IMR-90 (cell line): ENCODE data around the gene MKX. TPM values are rescaled to one million over a fixed set of nuclear protein-coding genes. Genes with fewer than 3 reads are reported as not detected.

Experiments used
- ATAC-seq: fragments of 200-7000 bp; cut with Tn5 transposase; 2 replicates; pipeline ENCODE4 v1.9.1; 2020; ENCODE audit warnings: low read depth, mild to moderate bottlenecking, moderate library complexity
- BruUV-seq: library from RNA; stranded (reverse); fragments of 400-500 nt; replicated peaks from 2 replicates; lab custom pipeline; 2021; lab: Mats Ljungman, UMichigan
- CTCF ChIA-PET: fragments of 300-600 bp; formaldehyde crosslinking; extraction: SDS; loops from one replicate; lab custom pipeline; 2021; ENCODE audit warnings: antibody characterized with exemption; lab: Yijun Ruan, JAX
- POLR2A ChIA-PET: fragments of 300-600 bp; sonication (Branson Sonifier 250); formaldehyde crosslinking; loops from one replicate; lab custom pipeline; 2022; ENCODE audit warnings: antibody characterized with exemption; ENCODE audit not compliant: unreplicated experiment; lab: Charles Lee
- DNase-seq: peaks from one replicate; pipeline ENCODE4 v3.0.0; 2013
- H2AFZ ChIP-seq: replicated peaks from 2 replicates; pipeline ENCODE3; 2013; ENCODE audit warnings: low read length, mild to moderate bottlenecking; ENCODE audit not compliant: poor library complexity
- H2AK5ac ChIP-seq: 2 replicates; pipeline ENCODE4 v1.6.1; 2013; ENCODE audit warnings: low read depth, low read length, inconsistent platforms
- H2AK9ac ChIP-seq: replicated peaks from 2 replicates; pipeline ENCODE3; 2013; ENCODE audit warnings: mild to moderate bottlenecking, low read depth, low read length, moderate library complexity; ENCODE audit not compliant: poor library complexity
- H2BK120ac ChIP-seq: 2 replicates; pipeline ENCODE4 v1.6.1; 2013; ENCODE audit warnings: low read depth, low read length, inconsistent platforms
- H2BK15ac ChIP-seq: 3 replicates; pipeline ENCODE4 v1.6.1; 2013; ENCODE audit warnings: low read depth, low read length, inconsistent platforms
- H2BK20ac ChIP-seq: 2 replicates; pipeline ENCODE4 v1.6.1; 2013; ENCODE audit warnings: low read depth, mild to moderate bottlenecking, inconsistent platforms, low read length, moderate library complexity
- H2BK5ac ChIP-seq: 2 replicates; pipeline ENCODE4 v1.6.1; 2013; ENCODE audit warnings: mild to moderate bottlenecking, low read depth, low read length, inconsistent platforms; ENCODE audit not compliant: poor library complexity, severe bottlenecking
- H3K14ac ChIP-seq: replicated peaks from 2 replicates; pipeline ENCODE4 v1.6.1; 2013; ENCODE audit warnings: low read depth, low read length, inconsistent platforms
- H3K18ac ChIP-seq: 2 replicates; pipeline ENCODE4 v1.6.1; 2013; ENCODE audit warnings: low read depth, low read length, control low read depth
- H3K23ac ChIP-seq: 2 replicates; pipeline ENCODE4 v1.6.1; 2013; ENCODE audit warnings: low read depth, low read length, inconsistent platforms
- H3K27ac ChIP-seq: 2 replicates; pipeline ENCODE4 v1.5.1; 2013; ENCODE audit warnings: mild to moderate bottlenecking, control low read depth, low read length; ENCODE audit not compliant: insufficient read depth
- H3K27me3 ChIP-seq: 2 replicates; pipeline ENCODE4 v1.6.1; 2013; ENCODE audit warnings: low read length; ENCODE audit not compliant: control insufficient read depth, insufficient read depth
- H3K36me3 ChIP-seq: 2 replicates; pipeline ENCODE4 v1.6.1; 2013; ENCODE audit warnings: low read length, mixed read lengths; ENCODE audit not compliant: control insufficient read depth, insufficient read depth
- H3K4ac ChIP-seq: 2 replicates; pipeline ENCODE4 v1.6.1; 2013; ENCODE audit warnings: low read depth, low read length, inconsistent platforms
- H3K4me1 ChIP-seq: 2 replicates; pipeline ENCODE4 v1.6.1; 2013; ENCODE audit warnings: low read length, mixed read lengths; ENCODE audit not compliant: control insufficient read depth, insufficient read depth
- H3K4me2 ChIP-seq: 2 replicates; pipeline ENCODE4 v1.6.1; 2013; ENCODE audit warnings: low read depth, mild to moderate bottlenecking, control low read depth, low read length, moderate library complexity
- H3K4me3 ChIP-seq: 2 replicates; pipeline ENCODE4 v1.5.1; 2013; ENCODE audit warnings: low read depth, mild to moderate bottlenecking, control low read depth, low read length, moderate library complexity; ENCODE audit not compliant: insufficient read depth
- H3K56ac ChIP-seq: 2 replicates; pipeline ENCODE4 v1.6.1; 2013; ENCODE audit warnings: low read length, inconsistent platforms; ENCODE audit not compliant: insufficient read depth; ENCODE audit errors: extremely low read depth
- H3K79me1 ChIP-seq, 2 experiments: 2 replicates each; pipeline ENCODE4 v1.6.1; 2013; ENCODE audit warnings: low read length in 2 of 2, inconsistent platforms in 1 of 2, low read depth in 1 of 2
- H3K9ac ChIP-seq: 2 replicates; pipeline ENCODE4 v1.6.1; 2013; ENCODE audit warnings: low read depth, low read length, control low read depth
- H3K9me1 ChIP-seq: 2 replicates; pipeline ENCODE4 v1.6.1; 2013; ENCODE audit warnings: low read length, inconsistent platforms; ENCODE audit not compliant: insufficient read depth
- H3K9me3 ChIP-seq: 2 replicates; pipeline ENCODE4 v1.6.1; 2013; ENCODE audit warnings: low read length; ENCODE audit not compliant: control insufficient read depth, insufficient read depth
- H4K20me1 ChIP-seq: 2 replicates; pipeline ENCODE4 v1.6.1; 2013; ENCODE audit warnings: low read length, inconsistent platforms; ENCODE audit not compliant: insufficient read depth
- H4K5ac ChIP-seq: 2 replicates; pipeline ENCODE4 v1.6.1; 2013; ENCODE audit warnings: mild to moderate bottlenecking, low read depth, low read length, control low read depth
- H4K8ac ChIP-seq, 2 experiments: 2 replicates each; pipeline ENCODE4 v1.6.1; 2013; ENCODE audit warnings: low read depth in 2 of 2, low read length in 2 of 2, control low read depth in 1 of 2, inconsistent platforms in 1 of 2
- H4K91ac ChIP-seq: 2 replicates; pipeline ENCODE4 v1.6.1; 2013; ENCODE audit warnings: low read depth, low read length, inconsistent platforms; ENCODE audit not compliant: insufficient read depth
- BHLHE40 ChIP-seq: fragments of 150-350 bp; IDR thresholded peaks from 2 replicates; pipeline ENCODE4 v1.6.1; 2016; ENCODE audit warnings: mild to moderate bottlenecking, low read depth, low read length
- CEBPB ChIP-seq: IDR thresholded peaks from 2 replicates; pipeline ENCODE4 v1.6.1; 2012; ENCODE audit warnings: low read depth, low read length, improper control_type of control experiment
- CHD1 ChIP-seq: IDR thresholded peaks from 2 replicates; pipeline ENCODE4 v1.6.1; 2012; ENCODE audit warnings: low read depth, low read length, improper control_type of control experiment
- CTCF ChIP-seq: conservative IDR thresholded peaks from 2 replicates; pipeline ENCODE4 v1.5.1; 2012; ENCODE audit warnings: mild to moderate bottlenecking, low read depth, low read length, improper control_type of control experiment
- MAFK ChIP-seq: IDR thresholded peaks from 2 replicates; pipeline ENCODE4 v1.6.1; 2012; ENCODE audit warnings: low read depth, low read length, improper control_type of control experiment
- MAZ ChIP-seq: IDR thresholded peaks from 2 replicates; pipeline ENCODE4 v1.6.1; 2012; ENCODE audit warnings: low read depth, mild to moderate bottlenecking, low read length, improper control_type of control experiment, moderate library complexity, borderline replicate concordance
- MXI1 ChIP-seq: IDR thresholded peaks from 2 replicates; pipeline ENCODE4 v1.6.1; 2012; ENCODE audit warnings: low read depth, mild to moderate bottlenecking, low read length, moderate library complexity, borderline replicate concordance
- RAD21 ChIP-seq: IDR thresholded peaks from 2 replicates; pipeline ENCODE4 v1.6.1; 2012; ENCODE audit warnings: low read length, improper control_type of control experiment
- RFX5 ChIP-seq: IDR thresholded peaks from 2 replicates; pipeline ENCODE4 v1.8.0; 2012; ENCODE audit warnings: low read depth, mild to moderate bottlenecking, low read length, moderate library complexity
- SMC3 ChIP-seq: fragments of 150-350 bp; IDR thresholded peaks from 2 replicates; pipeline ENCODE4 v1.6.1; 2016; ENCODE audit warnings: low read depth, mild to moderate bottlenecking, antibody characterized with exemption, low read length, moderate library complexity
- WGBS, 2 experiments: methylation state at CpG; one replicate each; pipeline versions ENCODE4 v1.1.5 to v1.1.7; 2013; ENCODE audit warnings: missing lambda C conversion rate in 2 of 2; ENCODE audit not compliant: insufficient read length in 1 of 2; ENCODE audit errors: extremely low coverage in 2 of 2; 5-methylcytosine and 5-hydroxymethylcytosine counted together
- dilution Hi-C: fragments of 300-500 bp; cut with HindIII; formaldehyde crosslinking; loops from one replicate; pipeline ENCODE4 v1.14.3; 2018; ENCODE audit warnings: low sequenced_read_pairs; ENCODE audit not compliant: unreplicated experiment
- in situ Hi-C: fragments of 300-500 bp; cut with MboI; formaldehyde crosslinking; loops from 3 replicates; pipeline ENCODE4 v1.14.3; 2019; ENCODE audit warnings: low sequenced_read_pairs, inconsistent platforms, mixed read lengths
- intact Hi-C: fragments of 100-400 bp; cut with micrococcal nuclease; formaldehyde crosslinking; loops from 2 replicates; pipeline ENCODE4 v1.10.0; 2022
- polyA plus RNA-seq, 3 experiments: library from polyadenylated mRNA; depleted of rRNA; stranded (reverse); fragments of >200 nt; gene quantifications; 2 replicates each; pipeline ENCODE4 v1.2.3, GENCODE V29; 2012; ENCODE audit warnings: low replicate concordance in 1 of 3
- total RNA-seq: library from RNA; depleted of rRNA; stranded (reverse); fragments of >200 nt; gene quantifications from 2 replicates; pipeline ENCODE4 v1.2.3, GENCODE V29; 2012
- TF ChIP-seq, protein P1 (sequence below): fragments of 150-350 bp; IDR thresholded peaks from 2 replicates; pipeline ENCODE4 v1.6.1; 2017; ENCODE audit warnings: mild to moderate bottlenecking, antibody characterized with exemption, low read length, low read depth
- TF ChIP-seq, protein P2 (sequence below): fragments of 150-350 bp; IDR thresholded peaks from 2 replicates; pipeline ENCODE4 v1.6.1; 2016; ENCODE audit warnings: low read depth, mild to moderate bottlenecking, low read length, moderate library complexity, borderline replicate concordance

The MKX gene
- total and polyA plus RNA-seq, 2 of the 4 experiments (the other 2 are of a cell fraction), result 0.10 to 0.36 TPM

DNA sequence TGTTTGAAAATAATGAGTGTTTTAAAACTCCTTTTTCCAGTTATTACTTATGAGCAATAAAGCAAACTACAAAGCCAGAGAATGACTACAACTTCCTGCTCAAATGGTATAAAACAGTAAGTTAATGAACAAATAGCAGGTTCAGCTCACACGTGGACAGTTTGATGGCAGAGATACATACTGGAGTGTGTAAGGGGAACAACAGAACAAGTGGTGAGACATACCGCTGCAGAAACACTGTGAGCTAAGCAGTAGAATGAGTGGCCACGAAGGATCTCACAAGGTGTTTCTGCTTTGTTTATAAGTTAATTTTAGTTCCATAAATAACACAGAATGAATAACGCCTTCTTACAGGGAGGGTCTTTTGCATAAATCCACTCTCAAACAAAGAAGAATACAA, 3.0 kb upstream of the MKX start:
- peaks cover 59% of the 10 kb centered on the region for H3K27me3 ChIP-seq
- no peak overlapping the region for H2BK15ac ChIP-seq
- POLR2A ChIA-PET, result no interaction called here
- no peak for TF ChIP-seq MAZ
- no peak for TF ChIP-seq RAD21
- no peak for TF ChIP-seq CHD1
- TF ChIP-seq, protein P1, sequence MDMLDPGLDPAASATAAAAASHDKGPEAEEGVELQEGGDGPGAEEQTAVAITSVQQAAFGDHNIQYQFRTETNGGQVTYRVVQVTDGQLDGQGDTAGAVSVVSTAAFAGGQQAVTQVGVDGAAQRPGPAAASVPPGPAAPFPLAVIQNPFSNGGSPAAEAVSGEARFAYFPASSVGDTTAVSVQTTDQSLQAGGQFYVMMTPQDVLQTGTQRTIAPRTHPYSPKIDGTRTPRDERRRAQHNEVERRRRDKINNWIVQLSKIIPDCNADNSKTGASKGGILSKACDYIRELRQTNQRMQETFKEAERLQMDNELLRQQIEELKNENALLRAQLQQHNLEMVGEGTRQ, result no peak
- no peak for TF ChIP-seq MXI1
- no peak for TF ChIP-seq MAFK
- no peak for TF ChIP-seq CTCF
- no peak for TF ChIP-seq BHLHE40
- TF ChIP-seq SMC3, result no peak
- TF ChIP-seq, protein P2, sequence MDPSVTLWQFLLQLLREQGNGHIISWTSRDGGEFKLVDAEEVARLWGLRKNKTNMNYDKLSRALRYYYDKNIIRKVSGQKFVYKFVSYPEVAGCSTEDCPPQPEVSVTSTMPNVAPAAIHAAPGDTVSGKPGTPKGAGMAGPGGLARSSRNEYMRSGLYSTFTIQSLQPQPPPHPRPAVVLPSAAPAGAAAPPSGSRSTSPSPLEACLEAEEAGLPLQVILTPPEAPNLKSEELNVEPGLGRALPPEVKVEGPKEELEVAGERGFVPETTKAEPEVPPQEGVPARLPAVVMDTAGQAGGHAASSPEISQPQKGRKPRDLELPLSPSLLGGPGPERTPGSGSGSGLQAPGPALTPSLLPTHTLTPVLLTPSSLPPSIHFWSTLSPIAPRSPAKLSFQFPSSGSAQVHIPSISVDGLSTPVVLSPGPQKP, result no peak
- no peak for TF ChIP-seq CEBPB
- TF ChIP-seq RFX5, result no peak
- H2BK20ac ChIP-seq, result no peak overlapping the region
- no peak overlapping the region for H3K18ac ChIP-seq
- no peak overlapping the region for H2BK5ac ChIP-seq
- H3K9me3 ChIP-seq, result no peaks in the 10 kb centered on the region; the same call in 1 of the 2 replicates
- CTCF ChIA-PET, result no interaction called here
- no peaks in the 10 kb centered on the region for H3K79me1 ChIP-seq
- no peak overlapping the region for H3K4ac ChIP-seq
- no peak overlapping the region for H3K4me3 ChIP-seq
- no peak overlapping the region for H3K4me2 ChIP-seq
- no peak overlapping the region for H3K23ac ChIP-seq
- H2AK9ac ChIP-seq, result no peak overlapping the region
- DNase-seq, result no peak
- no peak overlapping the region for H3K56ac ChIP-seq
- no peak overlapping the region for H2AFZ ChIP-seq
- no peak overlapping the region for H3K14ac ChIP-seq
- dilution Hi-C loops, result no loop called here
- H4K5ac ChIP-seq, result no peak overlapping the region
- H2AK5ac ChIP-seq, result no peak overlapping the region
- no peak overlapping the region for H4K91ac ChIP-seq
- no peak overlapping the region for H2BK120ac ChIP-seq
- no peak overlapping the region for H3K9ac ChIP-seq
- no peak for ATAC-seq
- no peaks in the 10 kb centered on the region for H3K36me3 ChIP-seq
- no peaks in the 10 kb centered on the region; the same call in 1 of the 2 replicates for H4K20me1 ChIP-seq
- H3K27ac ChIP-seq, result no peak overlapping the region
- BruUV-seq, result no TSS peak
- no peak overlapping the region for H4K8ac ChIP-seq
- in situ Hi-C loops, result loop anchor here (25.0 kb wide), 2 partner anchors 439 to 639 kb away; no protein-coding TSS in a partner anchor
- H3K4me1 ChIP-seq, result peaks cover 3% of the 10 kb centered on the region; the same call in 1 of the 2 replicates
- no peaks in the 10 kb centered on the region for H3K9me1 ChIP-seq
- no CpG with 5 or more reads among the region's 4 CpGs for WGBS, 2 experiments
- intact Hi-C loops, result loop anchor here (5.0 kb wide), 1 partner anchor 249 kb away; the partner anchor contains the start of gene ODAD2
